ENCODE data around the gene POLR1E.

The POLR1E gene

DNA sequence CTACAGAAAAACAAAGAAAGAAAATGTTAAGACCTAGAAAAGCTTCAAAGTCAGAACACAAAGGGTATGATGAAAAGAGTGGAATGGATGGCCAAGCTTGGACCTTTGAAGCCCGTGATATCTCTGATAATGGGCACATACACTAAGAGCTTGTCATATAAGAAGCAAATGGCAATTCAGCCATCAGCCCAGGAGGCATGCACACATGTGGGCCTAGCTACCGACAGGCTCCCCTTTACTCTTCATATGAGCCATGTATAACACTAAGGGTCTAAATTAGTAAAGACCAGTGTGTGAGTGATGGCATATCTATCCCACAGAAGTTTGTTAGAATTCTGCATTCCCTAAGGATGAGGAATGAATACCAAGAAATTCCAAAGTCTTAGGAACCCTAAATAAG, 43.2 kb upstream of the POLR1E start:
- no peak for TF ChIP-seq ZFX (IDR thresholded peaks at IDR 0.05)
- no peak overlapping the region for H3K27ac ChIP-seq

DNA sequence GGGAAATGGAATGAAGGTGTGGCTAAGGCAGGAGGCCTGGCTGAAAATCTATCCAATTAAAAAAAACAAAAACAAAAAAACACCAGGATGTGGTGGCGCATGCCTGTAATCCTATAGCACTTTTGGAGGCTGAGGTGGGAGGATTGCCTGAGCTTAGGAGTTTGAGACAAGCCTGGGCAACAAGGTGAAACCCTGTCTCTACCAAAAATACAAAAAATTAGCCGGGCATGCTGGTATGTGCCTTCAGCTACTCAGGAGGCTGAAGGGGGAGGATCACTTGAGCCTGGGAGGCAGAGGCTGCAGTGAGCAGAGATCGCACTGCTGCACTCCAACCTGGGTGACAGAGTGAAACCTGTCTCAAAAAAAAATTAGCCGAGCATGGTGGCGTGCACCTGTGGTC, 42.2 kb upstream of the POLR1E start:
- TF ChIP-seq ZFX (IDR thresholded peaks at IDR 0.05): no peak
- TF ChIP-seq CTCF (conservative IDR thresholded peaks at IDR 0.05): no peak
- H3K27ac ChIP-seq: no peak overlapping the region

- TF ChIP-seq ZFX (IDR thresholded peaks at IDR 0.05) (no peak), CTCF (conservative IDR thresholded peaks at IDR 0.05) (no peak)
- no peak overlapping the region for H3K27ac ChIP-seq
Measured at GRCh38 chr9:37444890-37445289, 40.9 kb upstream of the POLR1E start.

GRCh38 chr9:37445832-37446231, 39.9 kb upstream of the POLR1E start:
- TF ChIP-seq ZFX (IDR thresholded peaks at IDR 0.05) (no peak), CTCF (conservative IDR thresholded peaks at IDR 0.05) (no peak)
- no peak overlapping the region for H3K27ac ChIP-seq

- TF ChIP-seq CTCF (conservative IDR thresholded peaks at IDR 0.05) (no peak), ZFX (IDR thresholded peaks at IDR 0.05) (no peak)
- H3K27ac ChIP-seq: no peak overlapping the region
Measured at GRCh38 chr9:37446401-37446800, 39.3 kb upstream of the POLR1E start.

- no peak for TF ChIP-seq CTCF (conservative IDR thresholded peaks at IDR 0.05)
- TF ChIP-seq ZFX (IDR thresholded peaks at IDR 0.05): no peak
- H3K27ac ChIP-seq: no peak overlapping the region
Measured at GRCh38 chr9:37447111-37447510, 38.6 kb upstream of the POLR1E start.

DNA sequence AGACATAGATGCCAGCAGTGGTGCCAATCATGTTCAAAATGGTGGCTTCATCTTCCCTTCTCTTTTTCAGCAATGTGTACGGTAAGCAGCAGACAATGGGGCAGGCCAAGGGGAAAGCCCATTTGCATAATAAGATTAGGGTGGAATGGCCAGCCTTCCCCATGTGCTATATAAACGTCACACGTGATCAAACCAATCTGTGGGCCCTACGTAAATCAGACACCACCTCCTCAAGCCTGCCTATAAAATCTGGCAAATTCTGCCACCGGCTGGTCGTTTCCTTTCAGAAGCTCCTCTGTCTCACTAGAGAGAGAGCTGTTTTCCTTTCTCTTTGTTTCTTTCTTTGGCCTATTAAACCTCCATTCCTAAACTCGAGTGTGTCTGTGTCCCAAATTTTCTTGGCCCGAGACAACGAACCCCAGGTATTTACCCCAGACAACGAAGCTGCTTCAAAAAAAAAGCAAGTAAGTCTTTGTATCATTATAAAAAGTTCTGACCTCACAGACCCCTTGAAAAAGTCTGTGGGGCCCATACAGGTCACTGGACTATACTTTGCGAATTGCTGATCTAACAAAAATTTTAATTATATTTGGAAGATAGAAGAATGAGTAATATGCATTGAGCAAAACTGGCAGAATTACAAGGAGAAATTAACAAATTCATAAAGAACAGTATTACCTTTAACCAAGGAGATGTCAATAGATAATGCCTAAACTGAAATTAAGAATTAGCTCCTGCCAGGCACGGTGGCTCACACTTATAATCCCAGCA, 35.7 kb upstream of the POLR1E start:
- H3K27ac ChIP-seq: no peak overlapping the region

More for the DNA sequence above, 35.7 kb upstream of the POLR1E start:
- no peak for TF ChIP-seq CTCF (conservative IDR thresholded peaks at IDR 0.05)
- TF ChIP-seq ZFX (IDR thresholded peaks at IDR 0.05): no peak

All from C4-2B (cell line).